Measurements from ENCODE around the gene RPL10. TPM values are rescaled to one million over a fixed set of nuclear protein-coding genes. Genes with fewer than 3 reads are reported as not detected.

Gene RPL10
- total RNA-seq, 4 donors from 2014 or later = 1,992 to 4,644 (median 2,626) TPM

GRCh38 chrX:154365052-154365600, 33.1 kb upstream of the RPL10 start:
- Histone ChIP-seq H3K27me3 (no peaks in the 10 kb centered on the region), H3K4me3 (no peak overlapping the region), H3K36me3 (peaks cover 0 to 25% (median 0%) of the 10 kb centered on the region in 3 donors), H3K9me3 (no peaks in the 10 kb centered on the region), H3K4me1 (peaks cover 0 to 11% (median 0%) of the 10 kb centered on the region in 4 donors), H3K27ac (peak overlapping the region in 1 of 4 donors; percentile 48)
- TF ChIP-seq, protein P1, sequence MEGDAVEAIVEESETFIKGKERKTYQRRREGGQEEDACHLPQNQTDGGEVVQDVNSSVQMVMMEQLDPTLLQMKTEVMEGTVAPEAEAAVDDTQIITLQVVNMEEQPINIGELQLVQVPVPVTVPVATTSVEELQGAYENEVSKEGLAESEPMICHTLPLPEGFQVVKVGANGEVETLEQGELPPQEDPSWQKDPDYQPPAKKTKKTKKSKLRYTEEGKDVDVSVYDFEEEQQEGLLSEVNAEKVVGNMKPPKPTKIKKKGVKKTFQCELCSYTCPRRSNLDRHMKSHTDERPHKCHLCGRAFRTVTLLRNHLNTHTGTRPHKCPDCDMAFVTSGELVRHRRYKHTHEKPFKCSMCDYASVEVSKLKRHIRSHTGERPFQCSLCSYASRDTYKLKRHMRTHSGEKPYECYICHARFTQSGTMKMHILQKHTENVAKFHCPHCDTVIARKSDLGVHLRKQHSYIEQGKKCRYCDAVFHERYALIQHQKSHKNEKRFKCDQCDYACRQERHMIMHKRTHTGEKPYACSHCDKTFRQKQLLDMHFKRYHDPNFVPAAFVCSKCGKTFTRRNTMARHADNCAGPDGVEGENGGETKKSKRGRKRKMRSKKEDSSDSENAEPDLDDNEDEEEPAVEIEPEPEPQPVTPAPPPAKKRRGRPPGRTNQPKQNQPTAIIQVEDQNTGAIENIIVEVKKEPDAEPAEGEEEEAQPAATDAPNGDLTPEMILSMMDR (IDR thresholded peaks at IDR 0.05) = no peak
- no peak for TF ChIP-seq POLR2A (IDR thresholded peaks at IDR 0.05)
- no peak for DNase-seq

- H3K27me3 ChIP-seq = no peaks in the 10 kb centered on the region
- no peak for DNase-seq
- H3K27ac ChIP-seq = peak overlapping the region in 3 of 4 donors; percentile 13 to 48 (median 42)
- peaks cover 0 to 25% (median 0%) of the 10 kb centered on the region in 3 donors for H3K36me3 ChIP-seq
- no peak overlapping the region for H3K4me3 ChIP-seq
- peaks cover 0 to 11% (median 0%) of the 10 kb centered on the region in 4 donors for H3K4me1 ChIP-seq
- no peak for TF ChIP-seq POLR2A (IDR thresholded peaks at IDR 0.05)
- TF ChIP-seq, protein P1 (IDR thresholded peaks at IDR 0.05) = no peak
- no peaks in the 10 kb centered on the region for H3K9me3 ChIP-seq
These were observed 32.0 kb upstream of the RPL10 start for GRCh38 chrX:154365997-154366665.

- Histone ChIP-seq H3K4me1 (peaks cover 0 to 11% (median 0%) of the 10 kb centered on the region in 4 donors), H3K9me3 (no peaks in the 10 kb centered on the region), H3K4me3 (no peak overlapping the region), H3K27ac (peak overlapping the region in 3 of 4 donors; percentile 13 to 48 (median 42)), H3K27me3 (no peaks in the 10 kb centered on the region), H3K36me3 (peaks cover 0 to 20% (median 0%) of the 10 kb centered on the region in 3 donors)
- DNase-seq = no peak
- TF ChIP-seq, protein P1 (IDR thresholded peaks at IDR 0.05) = no peak
- no peak for TF ChIP-seq POLR2A (IDR thresholded peaks at IDR 0.05)
These were observed 31.5 kb upstream of the RPL10 start for GRCh38 chrX:154366666-154367055.

- peak overlapping the region in 1 of 4 donors; percentile 79 for H3K4me3 ChIP-seq
- TF ChIP-seq, protein P1 (IDR thresholded peaks at IDR 0.05) = no peak
- no peak for TF ChIP-seq POLR2A (IDR thresholded peaks at IDR 0.05)
These were observed 30.5 kb upstream of the RPL10 start for GRCh38 chrX:154367474-154368308.

DNA sequence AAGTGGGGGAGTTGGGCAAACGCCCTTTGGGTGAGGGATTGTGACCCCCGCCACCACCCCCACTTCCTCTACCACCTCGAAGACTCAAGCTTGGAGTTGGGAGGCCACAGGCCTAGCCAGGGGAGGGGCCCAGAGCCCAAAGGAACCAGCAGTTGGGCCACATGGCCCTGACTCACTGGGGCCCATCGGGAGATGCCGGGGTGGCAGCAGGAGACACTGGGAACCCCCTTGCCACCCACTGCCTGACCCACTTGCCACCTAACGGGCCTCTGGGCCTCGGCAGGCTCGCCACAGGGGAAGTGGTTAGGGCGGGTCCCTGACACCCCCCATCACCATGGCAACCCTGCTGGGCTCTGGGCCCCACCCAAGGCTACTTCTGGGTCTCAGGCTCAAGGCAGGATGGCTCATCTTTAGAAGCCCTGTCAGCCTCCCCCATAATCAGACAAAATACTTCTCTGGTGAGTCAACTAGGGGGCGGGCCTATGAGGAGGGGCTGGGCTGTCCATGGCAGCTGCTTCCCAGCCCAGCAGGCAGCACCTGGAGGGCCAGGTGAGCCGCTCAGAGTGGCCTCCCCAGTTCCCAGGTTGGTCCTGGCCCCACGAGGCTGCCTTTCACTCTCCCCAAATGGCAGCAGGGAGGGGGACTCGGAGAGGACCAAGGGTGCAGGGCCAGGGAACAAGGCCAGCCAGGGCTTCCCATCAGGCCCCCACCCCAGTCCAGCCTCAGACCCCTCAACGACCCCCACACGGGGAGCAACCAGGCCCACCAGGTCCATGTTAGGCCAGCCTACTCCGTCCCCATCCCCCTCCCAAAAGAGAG, 29.3 kb upstream of the RPL10 start:
- H3K27ac ChIP-seq = peak overlapping the region; percentile 83 to 92 (median 87)
- H3K4me3 ChIP-seq = peak overlapping the region; percentile 45 to 79 (median 62)
- TF ChIP-seq POLR2A (IDR thresholded peaks at IDR 0.05) = no peak
- TF ChIP-seq, protein P1 (IDR thresholded peaks at IDR 0.05) = no peak
- H3K4me1 ChIP-seq = peaks cover 0 to 16% (median 6%) of the 10 kb centered on the region in 4 donors
- peaks cover 0 to 5% (median 0%) of the 10 kb centered on the region in 3 donors for H3K36me3 ChIP-seq
- DNase-seq = peak; percentile 56 to 93 (median 87)
- no peaks in the 10 kb centered on the region for H3K27me3 ChIP-seq
- H3K9me3 ChIP-seq = no peaks in the 10 kb centered on the region

More at GRCh38 chrX:154367474-154368308, 30.5 kb upstream of the RPL10 start:
- Histone ChIP-seq H3K9me3 (no peaks in the 10 kb centered on the region), H3K27ac (peak overlapping the region; percentile 83 to 92 (median 87)), H3K4me1 (peaks cover 0 to 11% (median 3%) of the 10 kb centered on the region in 4 donors), H3K27me3 (no peaks in the 10 kb centered on the region), H3K36me3 (peaks cover 0 to 9% (median 0%) of the 10 kb centered on the region in 3 donors)
- no peak for DNase-seq
